H9 (cell line): Measurements from ENCODE around the gene PCDH17. TPM values are rescaled to one million over a fixed set of nuclear protein-coding genes. Genes with fewer than 3 reads are reported as not detected.

Experiments used
- DNase-seq: peaks from one replicate; pipeline ENCODE4 v3.0.0-alpha.2; 2017
- H2AFZ ChIP-seq: one replicate; pipeline ENCODE4 v1.6.1; 2013; ENCODE audit warnings: mild to moderate bottlenecking, low read length, control low read depth, moderate library complexity
- H2AK5ac ChIP-seq: 2 replicates; pipeline ENCODE4 v1.6.1; 2013; ENCODE audit warnings: low read length, control low read depth, mixed read lengths; ENCODE audit not compliant: insufficient read length
- H2BK120ac ChIP-seq: one replicate; pipeline ENCODE4 v1.6.1; 2013; ENCODE audit warnings: low read depth, mild to moderate bottlenecking, low read length, control low read depth, inconsistent platforms; ENCODE audit not compliant: poor library complexity, severe bottlenecking
- H2BK12ac ChIP-seq: 2 replicates; pipeline ENCODE4 v1.6.1; 2013; ENCODE audit warnings: low read length, control low read depth, mixed read lengths, low read depth; ENCODE audit not compliant: insufficient read length
- H2BK15ac ChIP-seq: 2 replicates; pipeline ENCODE4 v1.6.1; 2013; ENCODE audit warnings: low read depth, low read length, control low read depth
- H2BK20ac ChIP-seq: one replicate; pipeline ENCODE4 v1.6.1; 2013; ENCODE audit warnings: low read depth, mild to moderate bottlenecking, low read length, control low read depth, inconsistent platforms; ENCODE audit not compliant: poor library complexity, severe bottlenecking
- H2BK5ac ChIP-seq: 2 replicates; pipeline ENCODE4 v1.6.1; 2013; ENCODE audit warnings: low read length, control low read depth, mixed read lengths; ENCODE audit not compliant: insufficient read length
- H3K14ac ChIP-seq: 2 replicates; pipeline ENCODE4 v1.6.1; 2013; ENCODE audit warnings: low read length, control low read depth; ENCODE audit not compliant: insufficient read depth
- H3K18ac ChIP-seq: 2 replicates; pipeline ENCODE4 v1.6.1; 2013; ENCODE audit warnings: low read depth, mild to moderate bottlenecking, mixed read lengths, low read length, control low read depth; ENCODE audit not compliant: insufficient read length
- H3K23ac ChIP-seq: 2 replicates; pipeline ENCODE4 v1.6.1; 2013; ENCODE audit warnings: low read length, control low read depth, mixed read lengths, low read depth; ENCODE audit not compliant: insufficient read length
- H3K23me2 ChIP-seq: 2 replicates; pipeline ENCODE4 v1.6.1; 2013; ENCODE audit warnings: low read depth, mild to moderate bottlenecking, mixed read lengths, low read length, control low read depth; ENCODE audit not compliant: insufficient read length, poor library complexity, severe bottlenecking
- H3K27ac ChIP-seq: 2 replicates; pipeline ENCODE4 v1.5.1; 2013; ENCODE audit warnings: low read length, control low read depth, mixed read lengths, low read depth; ENCODE audit not compliant: insufficient read length
- H3K27me3 ChIP-seq: 2 replicates; pipeline ENCODE4 v1.6.1; 2013; ENCODE audit warnings: low read length, control low read depth, inconsistent platforms; ENCODE audit not compliant: insufficient read depth
- H3K4ac ChIP-seq: 2 replicates; pipeline ENCODE4 v1.6.1; 2013; ENCODE audit warnings: low read depth, mild to moderate bottlenecking, control low read depth, inconsistent platforms, low read length, moderate library complexity
- H3K4me1 ChIP-seq: 2 replicates; pipeline ENCODE4 v1.6.1; 2013; ENCODE audit warnings: low read length, control low read depth, inconsistent platforms; ENCODE audit not compliant: insufficient read depth
- H3K4me2 ChIP-seq: 2 replicates; pipeline ENCODE4 v1.6.1; 2013; ENCODE audit warnings: low read length, control low read depth, mixed read lengths; ENCODE audit not compliant: insufficient read length, insufficient read depth
- H3K56ac ChIP-seq: 2 replicates; pipeline ENCODE4 v1.6.1; 2013; ENCODE audit warnings: low read depth, mild to moderate bottlenecking, mixed read lengths, low read length, control low read depth; ENCODE audit not compliant: insufficient read length
- H3K79me1 ChIP-seq: 2 replicates; pipeline ENCODE4 v1.6.1; 2013; ENCODE audit warnings: low read depth, mild to moderate bottlenecking, moderate library complexity, low read length, control low read depth, inconsistent platforms; ENCODE audit not compliant: insufficient read depth, poor library complexity, severe bottlenecking
- H3K79me2 ChIP-seq: 2 replicates; pipeline ENCODE4 v1.6.1; 2013; ENCODE audit warnings: low read length, control low read depth, inconsistent platforms; ENCODE audit not compliant: insufficient read depth
- H3K9ac ChIP-seq: 2 replicates; pipeline ENCODE4 v1.6.1; 2013; ENCODE audit warnings: low read length, control low read depth, mixed read lengths; ENCODE audit not compliant: insufficient read length; ENCODE audit errors: extremely low read depth
- H3K9me3 ChIP-seq: one replicate; pipeline ENCODE4 v1.6.1; 2013; ENCODE audit warnings: low read depth, low read length, inconsistent platforms; ENCODE audit not compliant: control insufficient read depth
- H3T11ph ChIP-seq: one replicate; pipeline ENCODE4 v1.6.1; 2013; ENCODE audit warnings: mild to moderate bottlenecking, low read length, control low read depth, inconsistent platforms
- H4K20me1 ChIP-seq: one replicate; pipeline ENCODE4 v1.6.1; 2013; ENCODE audit not compliant: control insufficient read depth, insufficient read length, insufficient read depth
- H4K5ac ChIP-seq: 2 replicates; pipeline ENCODE4 v1.6.1; 2013; ENCODE audit warnings: low read depth, mild to moderate bottlenecking, mixed read lengths, low read length, control low read depth; ENCODE audit not compliant: insufficient read length
- H4K8ac ChIP-seq: replicated peaks from 2 replicates; pipeline ENCODE4 v1.6.1; 2013; ENCODE audit warnings: low read length, control low read depth, mixed read lengths, low read depth; ENCODE audit not compliant: insufficient read length
- H4K91ac ChIP-seq: 2 replicates; pipeline ENCODE4 v1.6.1; 2013; ENCODE audit warnings: low read depth, mild to moderate bottlenecking, moderate library complexity, mixed read lengths, low read length, control low read depth; ENCODE audit not compliant: insufficient read length
- H3K27ac Mint-ChIP-seq, 3 experiments: 2 replicates in 2 of 3; 3 replicates in 1 of 3; pipeline ENCODE4 v1.8.0; 2020 to 2021; ENCODE audit warnings: mixed read lengths in 3 of 3, mild to moderate bottlenecking in 1 of 3, moderate library complexity in 1 of 3
- H3K27me3 Mint-ChIP-seq: 2 replicates; pipeline ENCODE4 v1.8.0; 2021; ENCODE audit warnings: low read depth, mild to moderate bottlenecking, moderate library complexity, mixed read lengths
- H3K36me3 Mint-ChIP-seq, 3 experiments: 2 replicates in 2 of 3; 3 replicates in 1 of 3; pipeline ENCODE4 v1.8.0; 2020 to 2021; ENCODE audit warnings: low read depth in 3 of 3, mixed read lengths in 3 of 3; ENCODE audit not compliant: insufficient read depth in 1 of 3
- H3K4me1 Mint-ChIP-seq, 2 experiments: 2 replicates each; pipeline ENCODE4 v1.8.0; 2020; ENCODE audit warnings: mixed read lengths in 2 of 2
- H3K4me3 Mint-ChIP-seq, 2 experiments: 2 replicates in 1 of 2; 3 replicates in 1 of 2; pipeline ENCODE4 v1.8.0; 2020 to 2021; ENCODE audit warnings: mild to moderate bottlenecking in 2 of 2, mixed read lengths in 2 of 2, moderate library complexity in 1 of 2
- H3K9me3 Mint-ChIP-seq, 2 experiments: 2 replicates in 1 of 2; 3 replicates in 1 of 2; pipeline ENCODE4 v1.8.0; 2020; ENCODE audit warnings: mild to moderate bottlenecking in 2 of 2, mixed read lengths in 2 of 2, moderate library complexity in 1 of 2
- WGBS: extraction: QIAGEN DNeasy Blood & Tissue Kit; methylation state at CpG from one replicate; pipeline ENCODE4 v1.1.7; 2013; ENCODE audit warnings: missing lambda C conversion rate, low lambda C conversion rate, mixed read lengths; ENCODE audit not compliant: insufficient read length; ENCODE audit errors: extremely low coverage; 5-methylcytosine and 5-hydroxymethylcytosine counted together
- total RNA-seq: library from RNA; stranded (reverse); gene quantifications from 2 replicates; pipeline ENCODE4 v1.2.1, GENCODE V29; 2021
- TF ChIP-seq, protein P1 (sequence below): fragments of 200-600 bp; sonication (generic); conservative IDR thresholded peaks from 3 replicates; pipeline ENCODE4 v1.8.0; 2021; ENCODE audit warnings: antibody characterized with exemption, mild to moderate bottlenecking

PCDH17 gene
- total RNA-seq, 1 experiment from 2014 or later = 0.52 TPM

DNA sequence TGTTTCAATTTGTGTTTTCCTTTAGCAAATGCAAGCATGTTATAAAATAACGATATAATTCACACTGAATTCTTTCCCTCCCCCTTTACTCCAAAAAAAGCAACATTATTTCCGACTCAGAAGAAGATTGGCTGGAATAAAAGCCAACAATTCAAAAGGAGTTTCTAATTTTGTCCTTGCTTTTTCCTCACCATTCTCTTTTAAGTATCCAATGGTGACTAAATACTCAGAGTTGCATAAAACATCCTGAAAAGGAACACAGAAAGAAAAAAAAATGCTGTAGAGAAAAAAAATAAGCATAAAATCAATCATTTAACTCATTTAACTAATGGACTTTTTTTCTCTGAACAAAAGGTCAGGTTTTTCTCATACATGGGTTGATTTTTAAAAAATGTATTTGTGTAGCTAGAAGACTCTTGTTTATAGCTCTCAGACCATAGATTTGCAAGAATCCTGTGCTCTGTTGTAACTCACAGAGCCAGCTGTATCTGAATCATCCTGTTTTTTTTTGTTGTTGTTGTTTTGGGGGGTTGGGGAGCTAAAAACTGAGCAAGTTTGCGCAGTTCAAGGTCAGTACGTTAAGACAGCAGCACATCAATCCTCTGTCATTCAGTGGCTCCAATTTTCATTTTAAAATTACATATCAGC, 108.1 kb downstream of the PCDH17 start:
- no peak overlapping the region for H3K27ac ChIP-seq
- no peak overlapping the region for H3K4me3 Mint-ChIP-seq
- H4K91ac ChIP-seq = no peak overlapping the region
- no peak overlapping the region for H3K4ac ChIP-seq
- H4K20me1 ChIP-seq = no peaks in the 10 kb centered on the region
- H3K4me1 ChIP-seq = peaks cover 8% of the 10 kb centered on the region; the same call in 1 of the 2 replicates
- TF ChIP-seq, protein P1, sequence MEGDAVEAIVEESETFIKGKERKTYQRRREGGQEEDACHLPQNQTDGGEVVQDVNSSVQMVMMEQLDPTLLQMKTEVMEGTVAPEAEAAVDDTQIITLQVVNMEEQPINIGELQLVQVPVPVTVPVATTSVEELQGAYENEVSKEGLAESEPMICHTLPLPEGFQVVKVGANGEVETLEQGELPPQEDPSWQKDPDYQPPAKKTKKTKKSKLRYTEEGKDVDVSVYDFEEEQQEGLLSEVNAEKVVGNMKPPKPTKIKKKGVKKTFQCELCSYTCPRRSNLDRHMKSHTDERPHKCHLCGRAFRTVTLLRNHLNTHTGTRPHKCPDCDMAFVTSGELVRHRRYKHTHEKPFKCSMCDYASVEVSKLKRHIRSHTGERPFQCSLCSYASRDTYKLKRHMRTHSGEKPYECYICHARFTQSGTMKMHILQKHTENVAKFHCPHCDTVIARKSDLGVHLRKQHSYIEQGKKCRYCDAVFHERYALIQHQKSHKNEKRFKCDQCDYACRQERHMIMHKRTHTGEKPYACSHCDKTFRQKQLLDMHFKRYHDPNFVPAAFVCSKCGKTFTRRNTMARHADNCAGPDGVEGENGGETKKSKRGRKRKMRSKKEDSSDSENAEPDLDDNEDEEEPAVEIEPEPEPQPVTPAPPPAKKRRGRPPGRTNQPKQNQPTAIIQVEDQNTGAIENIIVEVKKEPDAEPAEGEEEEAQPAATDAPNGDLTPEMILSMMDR = no peak
- no peak overlapping the region for H2BK5ac ChIP-seq
- H3K79me1 ChIP-seq = no peaks in the 10 kb centered on the region
- no peak overlapping the region for H2BK15ac ChIP-seq
- no peaks in the 10 kb centered on the region for H3K27me3 ChIP-seq
- peaks cover 21 to 24% of the 10 kb centered on the region in 2 experiments for H3K4me1 Mint-ChIP-seq
- no peak overlapping the region for H2BK120ac ChIP-seq
- no peak overlapping the region for H3K9ac ChIP-seq
- no peak for DNase-seq
- WGBS = no CpG with 5 or more reads among the region's 4 CpGs
- H3K79me2 ChIP-seq = no peaks in the 10 kb centered on the region
- H3K14ac ChIP-seq = no peak overlapping the region
- no peak overlapping the region for H3K23ac ChIP-seq
- no peak overlapping the region for H3K56ac ChIP-seq
- H2AK5ac ChIP-seq = no peak overlapping the region
- H3T11ph ChIP-seq = no peak overlapping the region
- H3K27ac Mint-ChIP-seq = no peak overlapping the region; a peak in 1 of 7 replicates
- H3K27me3 Mint-ChIP-seq = no peaks in the 10 kb centered on the region; the same call in 1 of the 2 replicates
- H3K9me3 ChIP-seq = no peaks in the 10 kb centered on the region
- H3K36me3 Mint-ChIP-seq = no peaks in the 10 kb centered on the region
- no peaks in the 10 kb centered on the region for H3K9me3 Mint-ChIP-seq
- H3K4me2 ChIP-seq = no peak overlapping the region
- H2BK20ac ChIP-seq = no peak overlapping the region
- no peaks in the 10 kb centered on the region for H3K23me2 ChIP-seq
- no peak overlapping the region for H4K5ac ChIP-seq
- no peak overlapping the region for H4K8ac ChIP-seq
- no peak overlapping the region for H3K18ac ChIP-seq
- no peak overlapping the region for H2BK12ac ChIP-seq
- no peak overlapping the region for H2AFZ ChIP-seq
